ENCODE results near the gene CREB3L2. TPM values are rescaled to one million over a fixed set of nuclear protein-coding genes. Genes with fewer than 3 reads are reported as not detected.
A peak's percentile ranks its signal among the peaks of the same experiment; 100 is the strongest.

CREB3L2 gene
- total RNA-seq, 3 donors from 2014 or later (not counting 1 experiment from before 2014, with no cell fraction given), result 45.9 to 54.6 (median 52.5) TPM

GRCh38 chr7:137949416-137950262, 52.2 kb downstream of the CREB3L2 start:
- 95% methylated on average over 3 of the region's 6 CpGs for WGBS (ENCODE audit: insufficient coverage)
- Mint-ChIP-seq H3K9me3 (no peaks in the 10 kb centered on the region), H3K27ac (no peak overlapping the region), H3K4me1 (peaks cover 33 to 42% of the 10 kb centered on the region in 2 donors), H3K27me3 (ENCODE audit: low read depth in 2 of 2) (no peaks in the 10 kb centered on the region), H3K36me3 (no peaks in the 10 kb centered on the region), H3K4me3 (no peak overlapping the region)
- DNase-seq, result no peak
- H3K36me3 ChIP-seq (ENCODE audit: control insufficient read depth, insufficient read depth, low read length), result no peaks in the 10 kb centered on the region
- TF ChIP-seq, protein P1, sequence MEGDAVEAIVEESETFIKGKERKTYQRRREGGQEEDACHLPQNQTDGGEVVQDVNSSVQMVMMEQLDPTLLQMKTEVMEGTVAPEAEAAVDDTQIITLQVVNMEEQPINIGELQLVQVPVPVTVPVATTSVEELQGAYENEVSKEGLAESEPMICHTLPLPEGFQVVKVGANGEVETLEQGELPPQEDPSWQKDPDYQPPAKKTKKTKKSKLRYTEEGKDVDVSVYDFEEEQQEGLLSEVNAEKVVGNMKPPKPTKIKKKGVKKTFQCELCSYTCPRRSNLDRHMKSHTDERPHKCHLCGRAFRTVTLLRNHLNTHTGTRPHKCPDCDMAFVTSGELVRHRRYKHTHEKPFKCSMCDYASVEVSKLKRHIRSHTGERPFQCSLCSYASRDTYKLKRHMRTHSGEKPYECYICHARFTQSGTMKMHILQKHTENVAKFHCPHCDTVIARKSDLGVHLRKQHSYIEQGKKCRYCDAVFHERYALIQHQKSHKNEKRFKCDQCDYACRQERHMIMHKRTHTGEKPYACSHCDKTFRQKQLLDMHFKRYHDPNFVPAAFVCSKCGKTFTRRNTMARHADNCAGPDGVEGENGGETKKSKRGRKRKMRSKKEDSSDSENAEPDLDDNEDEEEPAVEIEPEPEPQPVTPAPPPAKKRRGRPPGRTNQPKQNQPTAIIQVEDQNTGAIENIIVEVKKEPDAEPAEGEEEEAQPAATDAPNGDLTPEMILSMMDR (IDR thresholded peaks at IDR 0.05), result no peak
- ATAC-seq, result no peak
- H3K4me1 ChIP-seq (ENCODE audit: control insufficient read depth, insufficient read depth, low read length), result no peaks in the 10 kb centered on the region
- H3K4me3 ChIP-seq (ENCODE audit: low read length), result no peak overlapping the region
- no peaks in the 10 kb centered on the region for H3K9me3 ChIP-seq (ENCODE audit: control insufficient read depth, insufficient read depth, low read length)
- no peaks in the 10 kb centered on the region for H3K27me3 ChIP-seq (ENCODE audit: control insufficient read depth, insufficient read depth, low read length)
- intact Hi-C loops (cut with micrococcal nuclease), result no loop called here
- no peak overlapping the region for H3K27ac ChIP-seq (ENCODE audit: low read length)

- no peaks in the 10 kb centered on the region for H3K36me3 ChIP-seq (ENCODE audit: control insufficient read depth, insufficient read depth, low read length)
- intact Hi-C loops (cut with micrococcal nuclease), result no loop called here
- H3K9me3 Mint-ChIP-seq, result no peaks in the 10 kb centered on the region
These were observed 53.0 kb downstream of the CREB3L2 start for GRCh38 chr7:137948845-137949330.

DNA sequence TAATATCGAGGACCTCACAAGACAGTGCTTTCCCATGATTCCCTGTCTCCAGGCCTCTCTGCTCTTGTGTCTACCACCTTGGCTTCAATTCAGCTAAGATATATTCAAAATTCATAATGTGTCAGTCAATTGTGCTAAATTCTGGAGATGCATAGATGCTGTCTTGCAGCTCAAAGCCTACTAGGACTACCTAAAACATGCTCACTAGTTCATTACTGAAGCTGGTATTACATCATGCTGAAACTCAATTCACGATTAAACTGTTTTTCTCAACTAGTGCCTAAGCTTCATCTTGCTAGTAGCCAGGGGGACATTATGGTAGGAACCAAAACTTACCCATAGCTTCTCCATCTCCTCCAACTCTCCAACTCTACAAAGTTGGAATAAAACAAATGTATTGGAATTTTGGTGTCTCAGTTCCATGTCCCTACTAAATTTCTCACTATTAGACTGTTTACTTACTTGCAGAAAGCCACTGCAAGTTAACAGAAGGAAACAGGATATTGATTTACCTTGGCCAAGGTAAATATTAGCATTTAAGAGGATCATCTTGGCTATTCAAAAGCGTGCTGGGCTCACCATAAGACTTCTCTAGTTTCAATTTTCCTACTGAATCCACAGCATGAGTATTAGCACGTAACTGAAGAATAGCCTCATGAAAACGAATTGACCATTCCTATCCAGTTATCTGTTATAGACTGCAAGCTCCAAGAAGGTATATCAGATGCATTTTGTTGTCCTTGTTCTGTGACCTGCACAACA, 53.6 kb downstream of the CREB3L2 start:
- TF ChIP-seq, protein P1 (IDR thresholded peaks at IDR 0.05), result no peak
- no peaks in the 10 kb centered on the region for H3K36me3 Mint-ChIP-seq
- 95% methylated on average over 5 of the region's 5 CpGs for WGBS (ENCODE audit: insufficient coverage)
- no peaks in the 10 kb centered on the region for H3K27me3 Mint-ChIP-seq (ENCODE audit: low read depth in 2 of 2)
- no peak overlapping the region for H3K4me3 Mint-ChIP-seq
- Histone ChIP-seq H3K27ac (ENCODE audit: low read length) (no peak overlapping the region), H3K4me1 (ENCODE audit: control insufficient read depth, insufficient read depth, low read length) (no peaks in the 10 kb centered on the region), H3K36me3 (ENCODE audit: control insufficient read depth, insufficient read depth, low read length) (no peaks in the 10 kb centered on the region), H3K9me3 (ENCODE audit: control insufficient read depth, insufficient read depth, low read length) (no peaks in the 10 kb centered on the region), H3K4me3 (ENCODE audit: low read length) (no peak overlapping the region), H3K27me3 (ENCODE audit: control insufficient read depth, insufficient read depth, low read length) (no peaks in the 10 kb centered on the region)
- intact Hi-C loops (cut with micrococcal nuclease), result no loop called here
- no peaks in the 10 kb centered on the region for H3K9me3 Mint-ChIP-seq
- DNase-seq, result no peak
- ATAC-seq, result no peak
- H3K4me1 Mint-ChIP-seq, result peaks cover 24 to 36% of the 10 kb centered on the region in 2 donors
- H3K27ac Mint-ChIP-seq, result peak overlapping the region in 1 of 2 donors; percentile 17

More at GRCh38 chr7:137948845-137949330, 53.0 kb downstream of the CREB3L2 start:
- H3K27me3 ChIP-seq (ENCODE audit: control insufficient read depth, insufficient read depth, low read length), result no peaks in the 10 kb centered on the region
- DNase-seq, result no peak
- no peak overlapping the region for H3K27ac Mint-ChIP-seq
- peaks cover 30 to 42% of the 10 kb centered on the region in 2 donors for H3K4me1 Mint-ChIP-seq
- H3K27me3 Mint-ChIP-seq (ENCODE audit: low read depth in 2 of 2), result no peaks in the 10 kb centered on the region
- TF ChIP-seq, protein P1 (IDR thresholded peaks at IDR 0.05), result no peak
- WGBS (ENCODE audit: insufficient coverage), result 98% methylated on average over 6 of the region's 6 CpGs
- no peaks in the 10 kb centered on the region for H3K4me1 ChIP-seq (ENCODE audit: control insufficient read depth, insufficient read depth, low read length)
- H3K9me3 ChIP-seq (ENCODE audit: control insufficient read depth, insufficient read depth, low read length), result no peaks in the 10 kb centered on the region
- H3K4me3 ChIP-seq (ENCODE audit: low read length), result no peak overlapping the region
- H3K27ac ChIP-seq (ENCODE audit: low read length), result no peak overlapping the region
- H3K4me3 Mint-ChIP-seq, result no peak overlapping the region
- no peak for ATAC-seq
- no peaks in the 10 kb centered on the region for H3K36me3 Mint-ChIP-seq

Data from natural killer cell (primary cell).